Measurements from ENCODE around the gene IL12RB2. TPM values are rescaled to one million over a fixed set of nuclear protein-coding genes. Genes with fewer than 3 reads are reported as not detected.

IL12RB2 gene
- polyA plus RNA-seq, 1 of the 3 experiments (the other 2 are of a cell fraction): not detected

DNA sequence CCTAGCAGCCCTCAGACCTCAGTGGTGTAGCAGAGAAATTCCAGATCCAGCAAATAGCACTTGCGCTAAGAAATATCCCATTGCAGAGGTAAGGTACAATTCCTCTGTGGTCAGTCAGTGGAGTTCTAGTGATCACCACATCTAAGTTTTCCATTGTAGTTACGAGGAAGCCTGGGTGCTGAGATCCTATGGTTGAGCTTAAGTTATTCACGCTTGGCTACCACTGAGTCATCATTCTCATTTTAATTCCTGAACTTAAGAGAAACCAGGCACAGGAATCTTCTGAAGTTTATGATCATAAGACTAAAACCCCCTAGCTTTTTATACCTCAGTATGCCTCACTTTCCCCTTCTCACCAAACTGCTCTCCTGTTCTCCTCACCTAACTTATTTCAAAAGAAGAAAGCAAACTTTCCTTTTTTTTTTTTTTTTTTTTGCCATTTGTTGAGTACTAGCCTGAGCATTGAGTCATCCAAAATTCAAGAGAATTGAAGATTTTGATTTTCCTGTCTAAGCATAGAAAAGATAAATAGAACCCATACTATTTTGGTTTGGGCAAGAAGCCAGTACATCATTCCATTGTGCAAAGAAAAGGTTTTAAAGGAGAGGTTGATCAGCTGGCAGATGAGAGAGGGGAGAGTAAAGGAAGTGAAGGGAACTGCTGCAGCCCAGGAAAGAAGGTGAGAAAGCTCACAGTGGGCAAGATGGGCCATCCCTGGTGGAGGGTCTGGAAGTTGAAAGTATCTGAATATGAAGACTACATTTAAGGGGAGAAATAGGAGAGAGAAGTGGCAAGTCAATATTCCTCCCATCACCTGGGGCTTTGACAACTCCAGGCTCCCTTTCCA, 82.6 kb downstream of the IL12RB2 start (continued):
- TF ChIP-seq, protein P1, sequence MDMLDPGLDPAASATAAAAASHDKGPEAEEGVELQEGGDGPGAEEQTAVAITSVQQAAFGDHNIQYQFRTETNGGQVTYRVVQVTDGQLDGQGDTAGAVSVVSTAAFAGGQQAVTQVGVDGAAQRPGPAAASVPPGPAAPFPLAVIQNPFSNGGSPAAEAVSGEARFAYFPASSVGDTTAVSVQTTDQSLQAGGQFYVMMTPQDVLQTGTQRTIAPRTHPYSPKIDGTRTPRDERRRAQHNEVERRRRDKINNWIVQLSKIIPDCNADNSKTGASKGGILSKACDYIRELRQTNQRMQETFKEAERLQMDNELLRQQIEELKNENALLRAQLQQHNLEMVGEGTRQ (IDR thresholded peaks at IDR 0.05; ENCODE audit: borderline replicate concordance, low read depth, low read length): no peak
- TF ChIP-seq JUND (IDR thresholded peaks at IDR 0.05): no peak; the same call in 1 of the 2 replicates
- TF ChIP-seq, protein P2, sequence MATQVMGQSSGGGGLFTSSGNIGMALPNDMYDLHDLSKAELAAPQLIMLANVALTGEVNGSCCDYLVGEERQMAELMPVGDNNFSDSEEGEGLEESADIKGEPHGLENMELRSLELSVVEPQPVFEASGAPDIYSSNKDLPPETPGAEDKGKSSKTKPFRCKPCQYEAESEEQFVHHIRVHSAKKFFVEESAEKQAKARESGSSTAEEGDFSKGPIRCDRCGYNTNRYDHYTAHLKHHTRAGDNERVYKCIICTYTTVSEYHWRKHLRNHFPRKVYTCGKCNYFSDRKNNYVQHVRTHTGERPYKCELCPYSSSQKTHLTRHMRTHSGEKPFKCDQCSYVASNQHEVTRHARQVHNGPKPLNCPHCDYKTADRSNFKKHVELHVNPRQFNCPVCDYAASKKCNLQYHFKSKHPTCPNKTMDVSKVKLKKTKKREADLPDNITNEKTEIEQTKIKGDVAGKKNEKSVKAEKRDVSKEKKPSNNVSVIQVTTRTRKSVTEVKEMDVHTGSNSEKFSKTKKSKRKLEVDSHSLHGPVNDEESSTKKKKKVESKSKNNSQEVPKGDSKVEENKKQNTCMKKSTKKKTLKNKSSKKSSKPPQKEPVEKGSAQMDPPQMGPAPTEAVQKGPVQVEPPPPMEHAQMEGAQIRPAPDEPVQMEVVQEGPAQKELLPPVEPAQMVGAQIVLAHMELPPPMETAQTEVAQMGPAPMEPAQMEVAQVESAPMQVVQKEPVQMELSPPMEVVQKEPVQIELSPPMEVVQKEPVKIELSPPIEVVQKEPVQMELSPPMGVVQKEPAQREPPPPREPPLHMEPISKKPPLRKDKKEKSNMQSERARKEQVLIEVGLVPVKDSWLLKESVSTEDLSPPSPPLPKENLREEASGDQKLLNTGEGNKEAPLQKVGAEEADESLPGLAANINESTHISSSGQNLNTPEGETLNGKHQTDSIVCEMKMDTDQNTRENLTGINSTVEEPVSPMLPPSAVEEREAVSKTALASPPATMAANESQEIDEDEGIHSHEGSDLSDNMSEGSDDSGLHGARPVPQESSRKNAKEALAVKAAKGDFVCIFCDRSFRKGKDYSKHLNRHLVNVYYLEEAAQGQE (IDR thresholded peaks at IDR 0.05; ENCODE audit: low read depth, low read length): no peak
- TF ChIP-seq, protein P3, sequence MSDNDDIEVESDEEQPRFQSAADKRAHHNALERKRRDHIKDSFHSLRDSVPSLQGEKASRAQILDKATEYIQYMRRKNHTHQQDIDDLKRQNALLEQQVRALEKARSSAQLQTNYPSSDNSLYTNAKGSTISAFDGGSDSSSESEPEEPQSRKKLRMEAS (IDR thresholded peaks at IDR 0.05; ENCODE audit: low read depth): no peak
- TF ChIP-seq, protein P4, sequence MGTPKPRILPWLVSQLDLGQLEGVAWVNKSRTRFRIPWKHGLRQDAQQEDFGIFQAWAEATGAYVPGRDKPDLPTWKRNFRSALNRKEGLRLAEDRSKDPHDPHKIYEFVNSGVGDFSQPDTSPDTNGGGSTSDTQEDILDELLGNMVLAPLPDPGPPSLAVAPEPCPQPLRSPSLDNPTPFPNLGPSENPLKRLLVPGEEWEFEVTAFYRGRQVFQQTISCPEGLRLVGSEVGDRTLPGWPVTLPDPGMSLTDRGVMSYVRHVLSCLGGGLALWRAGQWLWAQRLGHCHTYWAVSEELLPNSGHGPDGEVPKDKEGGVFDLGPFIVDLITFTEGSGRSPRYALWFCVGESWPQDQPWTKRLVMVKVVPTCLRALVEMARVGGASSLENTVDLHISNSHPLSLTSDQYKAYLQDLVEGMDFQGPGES (IDR thresholded peaks at IDR 0.05; ENCODE audit: low read depth, low read length): no peak
- TF ChIP-seq EP300 (IDR thresholded peaks at IDR 0.05; ENCODE audit: borderline replicate concordance in 1 of 2, low read depth in 1 of 2, low read length in 1 of 2): no peak
- TF ChIP-seq ELF1 (IDR thresholded peaks at IDR 0.05): no peak
- no peak for TF ChIP-seq POLR2AphosphoS5 (IDR thresholded peaks at IDR 0.05; ENCODE audit: low read depth, low read length)
- TF ChIP-seq GATA2 (CRISPR knock-in tag; IDR thresholded peaks at IDR 0.05): no peak

DNA sequence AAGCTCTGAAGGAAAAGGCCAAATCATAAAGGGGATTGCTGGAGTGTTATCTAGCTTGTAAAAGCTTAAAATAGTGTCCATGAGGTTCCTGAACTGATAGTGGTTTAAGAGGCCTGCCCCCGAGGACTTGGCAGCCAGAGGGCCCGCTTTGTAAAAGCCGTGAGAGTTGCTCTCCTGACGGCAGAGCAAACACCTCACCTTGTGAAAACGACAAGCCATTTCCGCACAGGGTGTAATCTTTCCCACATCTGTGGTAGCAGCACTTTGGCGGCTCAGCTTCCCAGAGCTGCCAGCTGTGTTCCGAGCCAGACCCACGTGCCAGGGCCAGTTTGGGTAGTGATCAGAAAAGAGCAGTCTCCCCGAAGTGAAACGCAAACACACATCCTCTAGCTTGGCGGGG, 85.6 kb downstream of the IL12RB2 start:
- ChIA-PET POLR2A (no interaction called here), CTCF (interaction anchor here (1.2 to 1.7 kb wide), 2 partner anchors 23 to 25 kb away, joined by 3 to 4 read pairs; no protein-coding TSS in a partner anchor)
- Histone ChIP-seq H3K36me3 (replicated peaks in 1 of 2; ENCODE audit: control insufficient read depth in 1 of 2, insufficient read depth in 2 of 2, low read length in 1 of 2) (no peaks in the 10 kb centered on the region), H3K27ac (ENCODE audit: low read depth in 2 of 2, low read length in 1 of 2) (no peak overlapping the region), H3F3A (replicated peaks; ENCODE audit: insufficient read depth) (peaks cover 18% of the 10 kb centered on the region), H3K4me2 (no peak overlapping the region), H3K27me3 (ENCODE audit: insufficient read depth) (no peaks in the 10 kb centered on the region), H3K79me2 (ENCODE audit: insufficient read depth) (no peaks in the 10 kb centered on the region), H3K4me1 (ENCODE audit: control insufficient read depth in 1 of 2, insufficient read depth in 2 of 2, low read depth in 1 of 2, low read length in 1 of 2) (no peaks in the 10 kb centered on the region), H2AFZ (ENCODE audit: low read depth) (no peak overlapping the region), H3K9ac (no peak overlapping the region), H3K9me3 (no peaks in the 10 kb centered on the region), H3K9me2 (no peaks in the 10 kb centered on the region), H3K4me3 (ENCODE audit: low read depth in 2 of 2, low read length in 1 of 2) (no peak overlapping the region), H4K20me1 (ENCODE audit: insufficient read depth) (no peaks in the 10 kb centered on the region)
- no peak for DNase-seq
- TF ChIP-seq GATA2 (CRISPR knock-in tag; IDR thresholded peaks at IDR 0.05) (no peak), RFX5 (IDR thresholded peaks at IDR 0.05; ENCODE audit: low read length) (no peak)
- TF ChIP-seq, protein P4 (IDR thresholded peaks at IDR 0.05; ENCODE audit: low read depth, low read length): no peak
- 90% methylated on average over 9 of the region's 12 CpGs for WGBS (ENCODE audit: low lambda C conversion rate)

Data from SK-N-SH (cell line).